HepG2 (cell line): ENCODE measurements around the gene ZNF585A. TPM values are rescaled to one million over a fixed set of nuclear protein-coding genes. Genes with fewer than 3 reads are reported as not detected.

ENCODE experiments used
- ARID2 ChIP-seq: sonication (generic); formaldehyde crosslinking; IDR thresholded peaks from 2 replicates; pipeline ENCODE4 v1.8.1; 2022; ENCODE audit warnings: mild to moderate bottlenecking, missing genetic modification reagents, borderline replicate concordance
- GFI1 ChIP-seq: sonication (generic); formaldehyde crosslinking; IDR thresholded peaks from 2 replicates; pipeline ENCODE4 v1.5.0; 2020; ENCODE audit warnings: missing genetic modification reagents, mild to moderate bottlenecking, borderline replicate concordance
- KLF15 ChIP-seq: sonication (generic); formaldehyde crosslinking; IDR thresholded peaks from 2 replicates; pipeline ENCODE4 v1.8.1; 2023; ENCODE audit warnings: borderline replicate concordance, mild to moderate bottlenecking, inconsistent platforms, missing genetic modification reagents, mixed read lengths
- PBX3 ChIP-seq: sonication (generic); formaldehyde crosslinking; IDR thresholded peaks from 2 replicates; pipeline ENCODE4 v1.8.1; 2023; ENCODE audit warnings: missing genetic modification reagents, inconsistent platforms, borderline replicate concordance
- PHB2 ChIP-seq: fragments of 450-650 bp; IDR thresholded peaks from 2 replicates; pipeline ENCODE4 v1.6.1; 2018; ENCODE audit not compliant: partially characterized antibody
- POGK ChIP-seq: sonication (generic); formaldehyde crosslinking; conservative IDR thresholded peaks from 2 replicates; pipeline ENCODE4 v1.8.0; 2022; ENCODE audit warnings: mild to moderate bottlenecking, moderate library complexity, missing genetic modification reagents
- SNAPC4 ChIP-seq: sonication (generic); formaldehyde crosslinking; IDR thresholded peaks from 2 replicates; pipeline ENCODE4 v1.4.0; 2020; ENCODE audit warnings: mild to moderate bottlenecking, missing genetic modification reagents
- SSRP1 ChIP-seq: IDR thresholded peaks from 2 replicates; pipeline ENCODE4 v1.6.1; 2016; ENCODE audit warnings: control low read depth
- ZNF367 ChIP-seq: sonication (generic); formaldehyde crosslinking; IDR thresholded peaks from 2 replicates; pipeline ENCODE4 v1.4.0; 2020; ENCODE audit warnings: missing genetic modification reagents, borderline replicate concordance
- ZNF407 ChIP-seq: sonication (generic); formaldehyde crosslinking; IDR thresholded peaks from one replicate; pipeline ENCODE4 v1.5.1; 2020; ENCODE audit warnings: mild to moderate bottlenecking, missing genetic modification reagents; ENCODE audit errors: not compliant biosample characterization
- ZNF879 ChIP-seq: sonication (generic); formaldehyde crosslinking; IDR thresholded peaks from 2 replicates; pipeline ENCODE4 v1.8.1; 2023; ENCODE audit warnings: missing genetic modification reagents
- polyA plus RNA-seq, 8 experiments: library from polyadenylated mRNA; depleted of rRNA in 3 of 8; stranded (reverse) in 7 of 8; unstranded in 1 of 8; fragments of >200 nt; fragmentation: Illumina TruSeq in 4 of 8; extraction: Trizol in 4 of 8; gene quantifications; 2 replicates each; pipeline versions ENCODE4 v1.2.1 to v1.2.3, GENCODE V29; 2011 to 2016; ENCODE audit warnings: low read depth in 4 of 8, missing spikeins in 1 of 8, mixed read lengths in 1 of 8; ENCODE audit not compliant: insufficient read depth in 1 of 8
- total RNA-seq, 5 experiments: library from RNA; depleted of rRNA; stranded (reverse); fragments of >200 nt; fragmentation: Illumina TruSeq; extraction: Trizol; gene quantifications; 2 replicates each; pipeline ENCODE4 v1.2.3, GENCODE V29; 2016; ENCODE audit warnings: low read depth in 1 of 5

ZNF585A gene
- total and polyA plus RNA-seq, 2 of the 13 experiments (the other 11 are each of a cell fraction or from before 2014, with no cell fraction given), result 7.1 to 8.5 TPM

GRCh38 chr19:37217775-37218591 lies 45.5 kb upstream of the ZNF585A start, which contains the start of gene ZNF383 (continued):
- TF ChIP-seq ZNF407 (CRISPR knock-in tag) (peak; percentile 25), ARID2 (CRISPR knock-in tag) (no peak), ZNF879 (CRISPR knock-in tag) (peak; percentile 53; the same call in 1 of the 2 replicates), GFI1 (CRISPR knock-in tag) (no peak), PHB2 (no peak), SNAPC4 (peak; percentile 82; the same call in 1 of the 2 replicates), SSRP1 (0 out of 2 replicates have a peak, but pooled peaks have one; percentile 18), KLF15 (CRISPR knock-in tag) (no peak), PBX3 (CRISPR knock-in tag) (no peak), POGK (CRISPR knock-in tag) (no peak), ZNF367 (CRISPR knock-in tag) (no peak)
